Measurements from ENCODE around the gene CHST11. TPM values are rescaled to one million over a fixed set of nuclear protein-coding genes. Genes with fewer than 3 reads are reported as not detected.

CHST11 gene
- total RNA-seq, 2 donors from 2014 or later, result 7.8 to 11.9 TPM

- H3K27me3 ChIP-seq, result no peaks in the 10 kb centered on the region
- H3K4me3 ChIP-seq, result no peak overlapping the region
- no peaks in the 10 kb centered on the region for H3K9me3 ChIP-seq
- TF ChIP-seq CTCF (IDR thresholded peaks at IDR 0.05), result no peak
- DNase-seq (ENCODE audit: low spot score), result no peak
- H3K27ac ChIP-seq, result no peak overlapping the region
- H3K4me1 ChIP-seq, result peaks cover 0 to 48% of the 10 kb centered on the region in 2 donors
- H3K36me3 ChIP-seq, result no peaks in the 10 kb centered on the region
These were observed 4.4 kb downstream of the CHST11 start for GRCh38 chr12:104460973-104461698.

- no peaks in the 10 kb centered on the region for H3K36me3 ChIP-seq
- H3K4me3 ChIP-seq, result no peak overlapping the region
- H3K4me1 ChIP-seq, result peaks cover 0 to 45% of the 10 kb centered on the region in 2 donors
- H3K27ac ChIP-seq, result no peak overlapping the region
- H3K27me3 ChIP-seq, result no peaks in the 10 kb centered on the region
- no peak for DNase-seq (ENCODE audit: low spot score)
- no peaks in the 10 kb centered on the region for H3K9me3 ChIP-seq
- no peak for TF ChIP-seq CTCF (IDR thresholded peaks at IDR 0.05)
These were observed 5.6 kb downstream of the CHST11 start for GRCh38 chr12:104462325-104462724.

- H3K9me3 ChIP-seq, result no peaks in the 10 kb centered on the region
- H3K4me3 ChIP-seq, result no peak overlapping the region
- DNase-seq (ENCODE audit: low spot score), result no peak
- peak overlapping the region; percentile 19 to 33 for H3K27ac ChIP-seq
- no peak for TF ChIP-seq CTCF (IDR thresholded peaks at IDR 0.05)
- H3K36me3 ChIP-seq, result no peaks in the 10 kb centered on the region
- H3K4me1 ChIP-seq, result peaks cover 0 to 45% of the 10 kb centered on the region in 2 donors
- H3K27me3 ChIP-seq, result no peaks in the 10 kb centered on the region
These were observed 6.2 kb downstream of the CHST11 start for GRCh38 chr12:104462931-104463339.

GRCh38 chr12:104463368-104463767, 6.6 kb downstream of the CHST11 start:
- H3K27ac ChIP-seq, result peak overlapping the region; percentile 19 to 33
- no peaks in the 10 kb centered on the region for H3K36me3 ChIP-seq
- DNase-seq (ENCODE audit: low spot score), result no peak
- H3K4me3 ChIP-seq, result no peak overlapping the region
- no peak for TF ChIP-seq CTCF (IDR thresholded peaks at IDR 0.05)
- no peaks in the 10 kb centered on the region for H3K9me3 ChIP-seq
- no peaks in the 10 kb centered on the region for H3K27me3 ChIP-seq
- peaks cover 0 to 45% of the 10 kb centered on the region in 2 donors for H3K4me1 ChIP-seq

GRCh38 chr12:104464899-104465298, 8.2 kb downstream of the CHST11 start:
- H3K4me1 ChIP-seq, result peaks cover 0 to 33% of the 10 kb centered on the region in 2 donors
- no peak overlapping the region for H3K27ac ChIP-seq
- H3K4me3 ChIP-seq, result no peak overlapping the region
- no peaks in the 10 kb centered on the region for H3K9me3 ChIP-seq
- H3K27me3 ChIP-seq, result no peaks in the 10 kb centered on the region
- no peak for DNase-seq (ENCODE audit: low spot score)
- H3K36me3 ChIP-seq, result no peaks in the 10 kb centered on the region
- TF ChIP-seq CTCF (IDR thresholded peaks at IDR 0.05), result no peak

Data from right atrium auricular region (tissue), 2 donors.